Stomach (tissue), 9 donors: Measurements from ENCODE around the gene CACNB2. TPM values are rescaled to one million over a fixed set of nuclear protein-coding genes. Genes with fewer than 3 reads are reported as not detected.

Experiments used
- DNase-seq, 2 donors: peaks; one replicate each; pipeline versions ENCODE4 v3.0.0 to v3.0.0-alpha.2; 2013 to 2019
- H3K27ac ChIP-seq, 5 donors: fragments of 200-600 bp in 4 of 5; sonication (generic) in 4 of 5; one replicate each; pipeline ENCODE4 v1.5.1; 2013 to 2019; ENCODE audit warnings: mild to moderate bottlenecking in 1 of 5, moderate library complexity in 1 of 5
- H3K27me3 ChIP-seq, 3 donors: fragments of 200-600 bp; sonication (generic); one replicate each; pipeline ENCODE4 v1.5.1; 2017 to 2019; ENCODE audit warnings: mixed run types in 1 of 3
- H3K36me3 ChIP-seq, 4 donors: fragments of 200-600 bp; sonication (generic); 1 replicate in 3 of 4; 2 replicates in 1 of 4; pipeline ENCODE4 v1.5.1; 2016 to 2019
- H3K4me1 ChIP-seq, 4 donors: fragments of 200-600 bp; sonication (generic); one replicate each; pipeline ENCODE4 v1.5.1; 2016 to 2019
- H3K4me3 ChIP-seq, 4 donors: fragments of 200-600 bp; sonication (generic) in 3 of 4; one replicate each; pipeline ENCODE4 v1.5.1; 2016 to 2019; ENCODE audit warnings: mild to moderate bottlenecking in 1 of 4
- H3K9me3 ChIP-seq, 4 donors: fragments of 200-600 bp; sonication (generic); one replicate each; pipeline ENCODE4 v1.5.1; 2016 to 2019
- EP300 ChIP-seq: sonication (generic); formaldehyde crosslinking; IDR thresholded peaks from one replicate; pipeline ENCODE4 v1.6.1; 2017; ENCODE audit warnings: antibody characterized with exemption
- POLR2A ChIP-seq, 4 donors: fragments of 450-650 bp; IDR thresholded peaks; one replicate each; pipeline ENCODE4 v1.6.1; 2016; ENCODE audit warnings: antibody characterized with exemption in 4 of 4, control low read depth in 2 of 4, mild to moderate bottlenecking in 1 of 4, moderate library complexity in 1 of 4
- POLR2AphosphoS5 ChIP-seq, 3 donors: sonication (generic); formaldehyde crosslinking; IDR thresholded peaks; one replicate each; pipeline ENCODE4 v1.6.1; 2016; ENCODE audit warnings: antibody characterized with exemption in 3 of 3
- WGBS, 5 donors: extraction: QIAGEN DNeasy Blood & Tissue Kit in 3 of 5; methylation state at CpG; one replicate each; pipeline versions ENCODE4 v1.1.5 to v1.1.7; 2013 to 2018; 5-methylcytosine and 5-hydroxymethylcytosine counted together
- intact Hi-C: fragments of 100-400 bp; cut with DNase I; formaldehyde crosslinking; loops from one replicate; pipeline ENCODE4 v1.15.1; 2023; ENCODE audit warnings: low total_unique reads
- polyA plus RNA-seq, 3 donors: library from polyadenylated mRNA; stranded (reverse); fragments of 200-250 nt; gene quantifications; one replicate each; pipeline ENCODE4 v1.2.3, GENCODE V29; 2013
- total RNA-seq, 5 donors: library from RNA; depleted of rRNA; stranded (reverse); fragments of >200 nt; gene quantifications; one replicate each; pipeline versions ENCODE4 v1.1.0 to v1.2.3, GENCODE V29; 2014 to 2016
- TF ChIP-seq, protein P1 (sequence below), 7 experiments: fragments of 450-650 bp in 4 of 7; fragments of 200-600 bp in 3 of 7; sonication (generic) in 3 of 7; IDR thresholded peaks; one replicate each; pipeline ENCODE4 v1.5.1; 2016 to 2019; ENCODE audit warnings: antibody characterized with exemption in 7 of 7, control low read depth in 2 of 7, mild to moderate bottlenecking in 1 of 7
- donor health status: healthy with polysubstance abuse.
- donor health status: Bipolar disorder and iron deficiency.
- donor health status: healthy.

CACNB2 gene
- total and polyA plus RNA-seq, 8 donors = 0.31 to 42.9 (median 14.3) TPM

DNA sequence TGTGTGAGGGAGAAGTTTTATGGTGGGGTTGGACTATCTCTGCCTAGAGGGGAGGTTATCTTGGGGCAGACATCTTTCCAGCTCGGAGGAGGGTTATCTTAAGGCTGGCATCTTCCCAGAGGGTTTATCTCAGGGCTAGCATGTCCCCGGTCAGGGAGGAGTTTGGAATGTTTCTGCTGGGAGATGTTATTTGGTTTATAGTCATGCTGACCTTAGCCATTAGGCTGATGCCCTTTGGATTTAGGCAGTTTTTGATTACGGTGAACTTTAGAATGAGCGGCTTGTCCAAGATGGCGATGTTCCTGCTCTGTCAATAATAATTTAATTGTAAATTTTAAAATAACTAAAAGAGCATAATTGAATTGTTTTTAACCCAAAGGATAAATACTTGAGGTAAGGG is 236.4 kb downstream of the CACNB2 start:
- Histone ChIP-seq H3K9me3 (no peaks in the 10 kb centered on the region), H3K4me1 (no peaks in the 10 kb centered on the region), H3K36me3 (no peaks in the 10 kb centered on the region), H3K27ac (no peak overlapping the region), H3K27me3 (no peaks in the 10 kb centered on the region), H3K4me3 (no peak overlapping the region)
- intact Hi-C loops = no loop called here
- TF ChIP-seq POLR2A (IDR thresholded peaks at IDR 0.05) = no peak
- TF ChIP-seq, protein P1, sequence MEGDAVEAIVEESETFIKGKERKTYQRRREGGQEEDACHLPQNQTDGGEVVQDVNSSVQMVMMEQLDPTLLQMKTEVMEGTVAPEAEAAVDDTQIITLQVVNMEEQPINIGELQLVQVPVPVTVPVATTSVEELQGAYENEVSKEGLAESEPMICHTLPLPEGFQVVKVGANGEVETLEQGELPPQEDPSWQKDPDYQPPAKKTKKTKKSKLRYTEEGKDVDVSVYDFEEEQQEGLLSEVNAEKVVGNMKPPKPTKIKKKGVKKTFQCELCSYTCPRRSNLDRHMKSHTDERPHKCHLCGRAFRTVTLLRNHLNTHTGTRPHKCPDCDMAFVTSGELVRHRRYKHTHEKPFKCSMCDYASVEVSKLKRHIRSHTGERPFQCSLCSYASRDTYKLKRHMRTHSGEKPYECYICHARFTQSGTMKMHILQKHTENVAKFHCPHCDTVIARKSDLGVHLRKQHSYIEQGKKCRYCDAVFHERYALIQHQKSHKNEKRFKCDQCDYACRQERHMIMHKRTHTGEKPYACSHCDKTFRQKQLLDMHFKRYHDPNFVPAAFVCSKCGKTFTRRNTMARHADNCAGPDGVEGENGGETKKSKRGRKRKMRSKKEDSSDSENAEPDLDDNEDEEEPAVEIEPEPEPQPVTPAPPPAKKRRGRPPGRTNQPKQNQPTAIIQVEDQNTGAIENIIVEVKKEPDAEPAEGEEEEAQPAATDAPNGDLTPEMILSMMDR (IDR thresholded peaks at IDR 0.05) = no peak
- no peak for TF ChIP-seq EP300
- no peak for TF ChIP-seq POLR2AphosphoS5 (IDR thresholded peaks at IDR 0.05)
- 62 to 78% (median 70%) methylated on average over 5 of the region's 5 CpGs for WGBS, 5 donors
- DNase-seq = no peak

DNA sequence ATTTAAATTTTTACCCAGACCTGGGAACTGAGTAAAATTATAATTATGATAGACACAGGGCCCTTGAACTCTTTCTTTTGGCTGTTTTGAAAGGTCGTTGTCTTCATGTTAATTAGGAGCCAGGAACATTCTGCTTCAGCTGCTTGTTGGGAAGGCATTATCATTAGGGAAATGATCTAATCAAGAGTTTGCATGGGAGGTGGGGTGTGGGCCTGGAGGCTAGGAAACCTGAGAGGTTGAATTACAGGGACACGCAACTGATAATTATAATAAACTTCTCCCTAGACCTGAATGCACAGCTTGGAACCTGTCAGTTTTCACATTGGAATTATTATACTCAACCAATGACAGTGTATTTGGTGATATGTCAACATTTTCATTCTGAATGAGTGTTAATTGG is 237.7 kb downstream of the CACNB2 start:
- no peak overlapping the region for H3K27ac ChIP-seq
- 58 to 68% (median 62%) methylated on average over 2 of the region's 2 CpGs for WGBS, 5 donors
- no peaks in the 10 kb centered on the region for H3K36me3 ChIP-seq
- intact Hi-C loops = no loop called here
- no peaks in the 10 kb centered on the region for H3K9me3 ChIP-seq
- no peaks in the 10 kb centered on the region for H3K27me3 ChIP-seq
- TF ChIP-seq EP300 (no peak), POLR2A (IDR thresholded peaks at IDR 0.05) (no peak), POLR2AphosphoS5 (IDR thresholded peaks at IDR 0.05) (no peak)
- TF ChIP-seq, protein P1 (IDR thresholded peaks at IDR 0.05) = no peak
- no peak overlapping the region for H3K4me3 ChIP-seq
- no peaks in the 10 kb centered on the region for H3K4me1 ChIP-seq
- DNase-seq = no peak

DNA sequence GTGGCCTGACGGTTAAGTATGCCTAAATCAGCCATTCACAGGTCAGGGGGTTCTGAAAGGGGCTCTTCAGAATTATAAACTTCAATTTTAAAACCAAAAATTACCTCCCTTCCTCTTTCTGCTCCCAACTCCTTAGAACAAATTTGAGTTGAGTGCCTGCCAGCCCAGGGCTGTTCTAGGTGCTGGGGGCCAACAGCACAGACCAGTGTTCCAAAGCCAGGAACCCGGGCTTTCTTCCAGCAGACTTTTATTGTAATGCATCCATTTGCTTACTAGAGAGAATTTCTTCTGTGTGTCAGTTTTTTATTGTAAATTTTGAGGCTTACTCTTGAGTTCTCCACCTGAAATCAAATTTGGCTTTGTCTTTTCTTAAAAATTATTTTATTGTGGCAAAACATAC is 238.5 kb downstream of the CACNB2 start:
- 52 to 84% (median 83%) methylated on average over 2 of the region's 2 CpGs for WGBS, 5 donors
- Histone ChIP-seq H3K4me1 (no peaks in the 10 kb centered on the region), H3K27ac (no peak overlapping the region), H3K36me3 (no peaks in the 10 kb centered on the region), H3K9me3 (no peaks in the 10 kb centered on the region), H3K27me3 (no peaks in the 10 kb centered on the region), H3K4me3 (no peak overlapping the region)
- intact Hi-C loops = no loop called here
- TF ChIP-seq POLR2A (IDR thresholded peaks at IDR 0.05) = no peak
- no peak for TF ChIP-seq POLR2AphosphoS5 (IDR thresholded peaks at IDR 0.05)
- TF ChIP-seq EP300 = no peak
- TF ChIP-seq, protein P1 (IDR thresholded peaks at IDR 0.05) = no peak
- DNase-seq = no peak

DNA sequence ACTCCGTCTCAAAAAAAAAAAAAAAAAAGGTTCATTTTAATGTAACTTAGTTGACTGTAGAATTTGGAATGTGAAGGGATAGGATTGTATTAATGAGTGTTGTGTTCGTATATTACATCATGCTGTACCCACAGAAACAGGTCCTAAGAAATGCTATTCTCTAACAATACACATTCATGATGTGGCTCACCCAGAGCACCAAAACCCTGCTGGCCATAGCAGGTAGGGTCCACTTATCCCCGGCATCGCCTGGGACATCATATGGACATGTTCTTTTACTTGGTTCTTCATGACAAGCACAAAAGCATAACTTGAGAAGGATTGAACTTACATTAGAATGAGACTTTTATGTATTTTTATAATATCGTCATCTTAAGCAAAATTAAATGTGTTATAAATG is 241.5 kb downstream of the CACNB2 start:
- H3K36me3 ChIP-seq = no peaks in the 10 kb centered on the region
- no peak overlapping the region for H3K27ac ChIP-seq
- H3K4me1 ChIP-seq = no peaks in the 10 kb centered on the region
- no peak for TF ChIP-seq POLR2AphosphoS5 (IDR thresholded peaks at IDR 0.05)
- TF ChIP-seq, protein P1 (IDR thresholded peaks at IDR 0.05) = no peak
- TF ChIP-seq POLR2A (IDR thresholded peaks at IDR 0.05) = no peak
- TF ChIP-seq EP300 = no peak
- no peaks in the 10 kb centered on the region for H3K9me3 ChIP-seq
- no peak overlapping the region for H3K4me3 ChIP-seq
- 87 to 96% (median 90%) methylated on average over 5 of the region's 5 CpGs for WGBS, 5 donors
- no peak for DNase-seq
- intact Hi-C loops = no loop called here
- H3K27me3 ChIP-seq = no peaks in the 10 kb centered on the region
